ENCODE results near the gene EID2B.

DNA sequence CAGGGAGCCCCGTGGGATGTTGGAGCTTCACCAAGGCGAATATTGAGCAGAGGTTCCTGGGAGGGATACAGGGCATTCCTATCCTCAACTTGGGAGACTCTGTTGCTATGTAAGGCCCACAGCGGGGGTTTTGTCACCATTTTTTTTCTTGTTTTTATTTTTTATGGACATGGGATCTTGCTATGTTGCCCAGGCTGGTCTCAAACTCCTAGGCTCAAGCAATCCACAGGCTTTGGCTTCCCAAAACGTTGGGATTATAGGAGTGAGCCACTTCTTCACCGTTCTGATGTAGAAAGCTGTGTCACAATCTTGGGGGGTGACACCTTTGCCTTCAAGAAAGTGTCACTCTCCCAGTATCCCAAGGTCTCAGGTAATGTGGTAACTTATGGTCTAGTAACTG is 31.3 kb downstream of the EID2B start:
- TF ChIP-seq CSDC2 (CRISPR knock-in tag; IDR thresholded peaks at IDR 0.05): no peak
- no peak for TF ChIP-seq ZFP30 (CRISPR knock-in tag; IDR thresholded peaks at IDR 0.05)
- TF ChIP-seq TOX (CRISPR knock-in tag; IDR thresholded peaks at IDR 0.05; ENCODE audit: borderline replicate concordance): no peak
- TF ChIP-seq RARB (CRISPR knock-in tag; IDR thresholded peaks at IDR 0.05): no peak
